ENCODE measurements around the gene UTS2R.
A peak's percentile ranks its signal among the peaks of the same experiment; 100 is the strongest.
"Not testable (repeated sequence)": the region's sequence is repeated elsewhere in the genome, so short reads cannot be mapped to it uniquely, and the experiment has no call there.

Gene UTS2R

DNA sequence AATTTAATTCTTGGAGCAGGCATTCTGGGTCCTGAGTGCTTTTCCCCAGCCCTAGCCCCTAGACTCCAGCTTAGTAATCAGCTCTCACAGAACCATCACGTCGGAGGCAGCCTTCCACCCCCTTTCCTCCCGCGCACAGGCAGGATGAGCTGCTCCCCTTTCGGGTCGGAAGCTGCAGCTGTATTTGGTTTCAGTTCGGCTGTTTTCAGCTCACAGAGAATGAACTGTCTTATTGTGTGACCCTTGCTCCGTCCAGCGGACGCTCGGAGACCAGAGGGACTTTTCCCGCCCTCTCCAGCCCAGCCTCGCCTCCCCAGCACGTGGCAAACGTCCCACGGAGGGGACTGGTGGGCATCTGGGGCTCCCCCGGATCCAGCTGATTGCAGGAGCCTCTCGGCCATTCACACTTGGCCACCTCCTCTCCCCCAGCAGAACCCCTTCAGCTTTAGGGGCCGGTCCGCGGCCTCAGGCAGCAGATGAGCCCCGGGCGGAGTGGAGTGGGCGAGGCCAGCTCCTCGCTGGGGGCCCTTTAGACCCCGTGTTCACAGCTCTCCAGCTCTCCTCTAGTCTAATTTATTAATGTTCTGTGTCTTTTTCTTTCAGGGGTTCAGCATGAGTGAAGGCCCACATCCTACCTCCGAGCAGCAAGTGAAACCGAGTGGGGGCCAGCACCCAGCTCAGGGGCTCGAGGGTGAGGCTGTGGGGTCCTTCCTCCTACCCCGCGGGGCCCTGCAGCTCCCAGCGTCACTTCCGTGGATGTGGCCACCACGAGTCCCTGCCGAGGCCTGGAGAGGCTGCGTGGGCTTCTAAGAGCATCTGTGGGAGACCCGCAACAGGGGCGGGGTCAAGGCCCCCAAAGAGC is 863 bp upstream of the UTS2R start:
- peaks cover 2 to 3% of the 10 kb centered on the region in 2 experiments for H3K4me1 ChIP-seq (ENCODE audit: control insufficient read depth in 1 of 2, insufficient read depth in 2 of 2, low read length in 2 of 2)
- peaks cover 25% of the 10 kb centered on the region for H3K27me3 ChIP-seq (ENCODE audit: insufficient read depth, low read length)
- no peaks in the 10 kb centered on the region for H3K79me1 ChIP-seq (ENCODE audit: low read length)
- H4K91ac ChIP-seq (ENCODE audit: low read depth, low read length) = no peak overlapping the region
- H3K27ac ChIP-seq (ENCODE audit: low read depth, low read length) = no peak overlapping the region
- peaks cover 25% of the 10 kb centered on the region for H3K9me3 ChIP-seq (ENCODE audit: insufficient read depth, low read depth, low read length)
- H2BK5ac ChIP-seq (ENCODE audit: low read depth, low read length, poor library complexity) = no peak overlapping the region
- no peaks in the 10 kb centered on the region for H3K79me2 ChIP-seq (ENCODE audit: control insufficient read depth, insufficient read depth, low read length, poor library complexity)
- H3K18ac ChIP-seq (ENCODE audit: low read length) = no peak overlapping the region
- no peak overlapping the region for H2AK5ac ChIP-seq (ENCODE audit: low read length)
- no CpG with 5 or more reads among the region's 38 CpGs for WGBS (ENCODE audit: extremely low coverage, insufficient coverage, insufficient read length)
- no peak overlapping the region for H3K9ac ChIP-seq (ENCODE audit: low read length)
- H4K12ac ChIP-seq (ENCODE audit: low read depth, low read length) = no peak overlapping the region
- H3K4me2 ChIP-seq (ENCODE audit: low read length) = no peak overlapping the region
- H3K4me3 ChIP-seq (ENCODE audit: low read depth, low read length) = no peak overlapping the region
- no peak overlapping the region for H4K8ac ChIP-seq (ENCODE audit: low read depth, low read length)
- no peak overlapping the region for H3K14ac ChIP-seq (ENCODE audit: low read length)
- H3K23ac ChIP-seq (ENCODE audit: low read length) = no peak overlapping the region
- no peak overlapping the region for H2BK120ac ChIP-seq (ENCODE audit: insufficient read depth, low read length, poor library complexity)
- H3K4ac ChIP-seq (ENCODE audit: low read depth, low read length) = no peak overlapping the region
- no peak overlapping the region for H2BK12ac ChIP-seq (ENCODE audit: low read length)
- H2AFZ ChIP-seq (ENCODE audit: insufficient read depth, low read length, poor library complexity) = peak overlapping the region; percentile 2
- DNase-seq = no peak
- no peaks in the 10 kb centered on the region for H3K36me3 ChIP-seq (ENCODE audit: control insufficient read depth in 1 of 2, insufficient read depth in 2 of 2, low read length in 2 of 2)

DNA sequence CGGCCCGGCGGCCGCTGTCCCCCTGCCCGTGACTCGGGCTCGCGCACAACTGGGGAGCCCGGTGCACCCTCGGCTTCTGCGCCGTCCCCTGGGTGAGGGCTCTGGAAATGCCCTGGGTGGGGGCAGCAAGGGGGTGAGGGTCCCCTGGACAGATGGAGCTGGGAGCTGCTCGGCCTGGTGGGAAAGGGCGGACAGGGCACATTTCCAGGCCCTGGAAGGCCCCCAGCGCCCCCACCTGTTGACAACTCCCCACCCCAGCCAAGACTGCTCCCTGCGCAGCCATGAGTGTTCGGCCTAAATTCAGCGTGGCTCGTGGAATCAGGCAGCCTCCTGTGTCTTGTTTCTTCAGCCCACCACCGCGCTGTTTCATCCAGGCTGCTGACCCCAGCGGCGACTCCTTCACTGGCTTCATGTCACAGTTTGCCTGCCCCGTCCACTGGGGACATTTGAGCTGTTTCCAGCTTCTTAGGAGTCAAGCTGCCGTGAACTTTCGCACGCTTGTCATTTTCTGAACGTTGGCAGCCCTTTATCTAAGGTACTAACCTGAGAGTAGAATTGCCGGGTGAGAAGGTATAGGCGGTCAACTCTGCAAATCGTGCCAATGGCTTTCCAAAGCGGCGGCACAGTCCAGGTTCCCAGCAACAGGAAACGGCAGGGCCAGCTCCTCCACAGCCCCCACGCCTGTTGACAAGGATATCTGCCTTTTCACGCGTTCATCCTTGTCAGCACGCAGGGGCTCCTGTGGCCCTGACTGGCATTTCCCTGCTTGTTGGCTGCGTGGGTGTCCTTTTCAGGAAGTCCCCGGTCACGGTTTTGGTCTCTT is 895 bp downstream of the UTS2R start:
- Histone ChIP-seq H3K4me3 (ENCODE audit: low read depth, low read length) (peak overlapping the region; percentile 9), H3K4me1 (ENCODE audit: control insufficient read depth in 1 of 2, insufficient read depth in 2 of 2, low read length in 2 of 2) (peaks cover 2 to 3% of the 10 kb centered on the region in 2 experiments), H3K18ac (ENCODE audit: low read length) (no peak overlapping the region), H2BK120ac (ENCODE audit: insufficient read depth, low read length, poor library complexity) (no peak overlapping the region), H3K79me1 (ENCODE audit: low read length) (no peaks in the 10 kb centered on the region), H4K91ac (ENCODE audit: low read depth, low read length) (no peak overlapping the region), H3K14ac (ENCODE audit: low read length) (no peak overlapping the region), H4K12ac (ENCODE audit: low read depth, low read length) (no peak overlapping the region), H2BK5ac (ENCODE audit: low read depth, low read length, poor library complexity) (no peak overlapping the region), H3K27ac (ENCODE audit: low read depth, low read length) (no peak overlapping the region), H3K4me2 (ENCODE audit: low read length) (no peak overlapping the region), H3K27me3 (ENCODE audit: insufficient read depth, low read length) (peaks cover 25% of the 10 kb centered on the region), H3K36me3 (ENCODE audit: control insufficient read depth in 1 of 2, insufficient read depth in 2 of 2, low read length in 2 of 2) (no peaks in the 10 kb centered on the region), H2AK5ac (ENCODE audit: low read length) (no peak overlapping the region), H2AFZ (ENCODE audit: insufficient read depth, low read length, poor library complexity) (no peak overlapping the region), H3K23ac (ENCODE audit: low read length) (no peak overlapping the region), H3K9me3 (ENCODE audit: insufficient read depth, low read depth, low read length) (peaks cover 28% of the 10 kb centered on the region), H2BK12ac (ENCODE audit: low read length) (no peak overlapping the region), H3K9ac (ENCODE audit: low read length) (no peak overlapping the region), H3K4ac (ENCODE audit: low read depth, low read length) (no peak overlapping the region), H3K79me2 (ENCODE audit: control insufficient read depth, insufficient read depth, low read length, poor library complexity) (no peaks in the 10 kb centered on the region), H4K8ac (ENCODE audit: low read depth, low read length) (no peak overlapping the region)
- WGBS (ENCODE audit: extremely low coverage, insufficient coverage, insufficient read length) = no CpG with 5 or more reads among the region's 41 CpGs
- DNase-seq = peak in 1 of 2 donors; percentile 27

DNA sequence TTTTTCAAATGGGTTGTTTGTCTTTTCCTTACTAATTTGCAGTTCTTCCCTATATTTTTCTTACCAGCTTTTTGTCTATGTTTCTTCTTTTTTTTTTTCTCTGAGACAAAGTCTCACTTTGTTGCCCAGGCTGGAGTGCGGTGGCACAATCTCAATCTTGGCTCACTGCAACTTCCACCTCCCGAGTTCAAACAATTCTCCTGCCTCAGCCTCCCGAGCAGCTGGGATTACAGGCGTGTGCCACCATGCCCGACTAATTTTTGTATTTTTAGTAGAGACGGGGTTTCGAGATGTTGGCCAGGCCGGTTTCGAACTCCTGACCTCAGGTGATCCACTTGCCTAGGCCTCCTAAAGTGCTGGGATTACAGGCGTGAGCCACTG is 1.5 kb downstream of the UTS2R start:
- H3K4me1 ChIP-seq (ENCODE audit: control insufficient read depth in 1 of 2, insufficient read depth in 2 of 2, low read length in 2 of 2); H3K4me2 ChIP-seq (ENCODE audit: low read length); H3K27ac ChIP-seq (ENCODE audit: low read depth, low read length); DNase-seq; H3K23ac ChIP-seq (ENCODE audit: low read length); H2BK5ac ChIP-seq (ENCODE audit: low read depth, low read length, poor library complexity); H3K9ac ChIP-seq (ENCODE audit: low read length); H3K18ac ChIP-seq (ENCODE audit: low read length); H2AFZ ChIP-seq (ENCODE audit: insufficient read depth, low read length, poor library complexity); H3K79me2 ChIP-seq (ENCODE audit: control insufficient read depth, insufficient read depth, low read length, poor library complexity); H2BK120ac ChIP-seq (ENCODE audit: insufficient read depth, low read length, poor library complexity); H2BK12ac ChIP-seq (ENCODE audit: low read length); H3K14ac ChIP-seq (ENCODE audit: low read length); H3K4me3 ChIP-seq (ENCODE audit: low read depth, low read length); H3K79me1 ChIP-seq (ENCODE audit: low read length); H4K8ac ChIP-seq (ENCODE audit: low read depth, low read length); H3K36me3 ChIP-seq (ENCODE audit: control insufficient read depth in 1 of 2, insufficient read depth in 2 of 2, low read length in 2 of 2); H4K12ac ChIP-seq (ENCODE audit: low read depth, low read length); H4K91ac ChIP-seq (ENCODE audit: low read depth, low read length); H3K4ac ChIP-seq (ENCODE audit: low read depth, low read length); H2AK5ac ChIP-seq (ENCODE audit: low read length): not testable (repeated sequence)
- no CpG with 5 or more reads among the region's 10 CpGs for WGBS (ENCODE audit: extremely low coverage, insufficient coverage, insufficient read length)
- Histone ChIP-seq H3K27me3 (ENCODE audit: insufficient read depth, low read length) (peaks cover 25% of the 10 kb centered on the region), H3K9me3 (ENCODE audit: insufficient read depth, low read depth, low read length) (peaks cover 28% of the 10 kb centered on the region)

DNA sequence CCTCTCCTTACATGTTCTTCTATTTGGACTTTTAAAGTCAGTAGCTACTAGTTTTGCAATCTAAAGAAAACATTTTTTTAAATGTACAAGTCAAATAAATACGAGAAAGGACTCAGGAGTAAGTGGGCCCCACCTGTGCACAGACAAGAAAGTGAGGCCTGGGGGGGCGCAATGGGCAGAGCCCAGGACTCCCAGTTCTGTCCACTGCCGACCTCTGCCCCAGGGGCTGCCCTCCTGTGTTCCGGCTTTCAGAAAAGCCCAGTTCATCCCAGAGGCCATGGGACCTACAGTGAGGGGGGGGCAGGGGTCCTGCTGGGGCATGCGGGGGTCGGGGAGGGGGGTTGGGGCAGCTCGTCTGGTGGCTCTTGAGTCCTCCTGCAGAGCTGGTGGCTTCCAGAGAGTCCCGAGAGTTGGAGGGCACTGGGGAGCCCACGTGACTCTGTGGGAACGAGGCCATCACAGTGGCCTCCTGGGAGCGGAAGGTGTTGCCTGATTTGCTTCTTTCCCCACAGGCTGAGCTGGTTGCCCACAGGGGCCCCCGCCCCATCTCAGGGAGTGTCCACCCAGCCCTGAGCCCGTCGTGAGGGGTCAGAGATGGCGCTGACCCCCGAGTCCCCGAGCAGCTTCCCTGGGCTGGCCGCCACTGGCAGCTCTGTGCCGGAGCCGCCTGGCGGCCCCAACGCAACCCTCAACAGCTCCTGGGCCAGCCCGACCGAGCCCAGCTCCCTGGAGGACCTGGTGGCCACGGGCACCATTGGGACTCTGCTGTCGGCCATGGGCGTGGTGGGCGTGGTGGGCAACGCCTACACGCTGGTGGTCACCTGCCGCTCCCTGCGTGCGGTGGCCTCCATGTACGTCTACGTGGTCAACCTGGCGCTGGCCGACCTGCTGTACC is 2.4 kb downstream of the UTS2R start:
- no peaks in the 10 kb centered on the region for H3K79me1 ChIP-seq (ENCODE audit: low read length)
- H2BK120ac ChIP-seq (ENCODE audit: insufficient read depth, low read length, poor library complexity) = no peak overlapping the region
- no CpG with 5 or more reads among the region's 37 CpGs for WGBS (ENCODE audit: extremely low coverage, insufficient coverage, insufficient read length)
- H2AFZ ChIP-seq (ENCODE audit: insufficient read depth, low read length, poor library complexity) = no peak overlapping the region
- no peak for DNase-seq
- H3K36me3 ChIP-seq (ENCODE audit: control insufficient read depth in 1 of 2, insufficient read depth in 2 of 2, low read length in 2 of 2) = no peaks in the 10 kb centered on the region
- H3K23ac ChIP-seq (ENCODE audit: low read length) = no peak overlapping the region
- H3K4ac ChIP-seq (ENCODE audit: low read depth, low read length) = no peak overlapping the region
- H3K79me2 ChIP-seq (ENCODE audit: control insufficient read depth, insufficient read depth, low read length, poor library complexity) = no peaks in the 10 kb centered on the region
- no peak overlapping the region for H3K27ac ChIP-seq (ENCODE audit: low read depth, low read length)
- peaks cover 28% of the 10 kb centered on the region for H3K9me3 ChIP-seq (ENCODE audit: insufficient read depth, low read depth, low read length)
- peaks cover 0 to 3% of the 10 kb centered on the region in 2 experiments for H3K4me1 ChIP-seq (ENCODE audit: control insufficient read depth in 1 of 2, insufficient read depth in 2 of 2, low read length in 2 of 2)
- H3K14ac ChIP-seq (ENCODE audit: low read length) = no peak overlapping the region
- no peak overlapping the region for H3K4me3 ChIP-seq (ENCODE audit: low read depth, low read length)
- no peak overlapping the region for H4K91ac ChIP-seq (ENCODE audit: low read depth, low read length)
- no peak overlapping the region for H2AK5ac ChIP-seq (ENCODE audit: low read length)
- no peak overlapping the region for H4K8ac ChIP-seq (ENCODE audit: low read depth, low read length)
- no peak overlapping the region for H4K12ac ChIP-seq (ENCODE audit: low read depth, low read length)
- no peak overlapping the region for H3K18ac ChIP-seq (ENCODE audit: low read length)
- H3K4me2 ChIP-seq (ENCODE audit: low read length) = no peak overlapping the region
- no peak overlapping the region for H2BK12ac ChIP-seq (ENCODE audit: low read length)
- peaks cover 25% of the 10 kb centered on the region for H3K27me3 ChIP-seq (ENCODE audit: insufficient read depth, low read length)
- no peak overlapping the region for H3K9ac ChIP-seq (ENCODE audit: low read length)
- H2BK5ac ChIP-seq (ENCODE audit: low read depth, low read length, poor library complexity) = no peak overlapping the region
